ENCODE measurements around the gene EFCC1. TPM values are rescaled to one million over a fixed set of nuclear protein-coding genes. Genes with fewer than 3 reads are reported as not detected.

EFCC1 gene
- total RNA-seq, 1 experiment from 2014 or later, result 0.24 TPM

- ChIA-PET POLR2A (ENCODE audit: unreplicated experiment) (interaction anchor here (0.6 kb wide), 1 partner anchor 191 kb away, joined by 4 read pairs; no protein-coding TSS in a partner anchor), CTCF (interaction anchor here (0.6 to 2.7 kb wide), 15 partner anchors 10 to 519 kb away, joined by 3 to 33 read pairs (median 7); partner anchors contain the start of genes CFAP92 and COPG1)
- Histone ChIP-seq H4K20me1 (ENCODE audit: insufficient read depth) (no peaks in the 10 kb centered on the region), H2AFZ (no peak overlapping the region), H3F3A (ENCODE audit: insufficient read depth, low read depth) (no peaks in the 10 kb centered on the region), H3K4me3 (no peak overlapping the region), H3K27ac (no peak overlapping the region), H3K79me2 (ENCODE audit: low read depth) (no peaks in the 10 kb centered on the region), H3K9me3 (ENCODE audit: insufficient read depth, low read depth) (no peaks in the 10 kb centered on the region), H3K4me1 (replicated peaks; ENCODE audit: insufficient read depth) (no peaks in the 10 kb centered on the region; the same call in 1 of the 2 replicates), H3K4me2 (no peak overlapping the region), H3K27me3 (ENCODE audit: insufficient read depth, low read depth) (peaks cover 9% of the 10 kb centered on the region; the same call in 1 of the 2 replicates), H3K9me2 (ENCODE audit: insufficient read depth) (no peaks in the 10 kb centered on the region), H3K36me3 (ENCODE audit: low read depth) (no peaks in the 10 kb centered on the region)
- BruUV-seq (replicated peaks), result no TSS peak
- no peak for DNase-seq
- TF ChIP-seq CTCF (conservative IDR thresholded peaks at IDR 0.05) (no peak), EZH2 (IDR thresholded peaks at IDR 0.05; ENCODE audit: low read depth) (no peak)
- intact Hi-C loops (cut with micrococcal nuclease; ENCODE audit: unreplicated experiment), result loop anchor here (1.0 to 5.0 kb wide), 3 partner anchors 46 to 342 kb away; no protein-coding TSS in a partner anchor
Measured at GRCh38 chr3:128970740-128971047, 30.4 kb upstream of the EFCC1 start.

DNA sequence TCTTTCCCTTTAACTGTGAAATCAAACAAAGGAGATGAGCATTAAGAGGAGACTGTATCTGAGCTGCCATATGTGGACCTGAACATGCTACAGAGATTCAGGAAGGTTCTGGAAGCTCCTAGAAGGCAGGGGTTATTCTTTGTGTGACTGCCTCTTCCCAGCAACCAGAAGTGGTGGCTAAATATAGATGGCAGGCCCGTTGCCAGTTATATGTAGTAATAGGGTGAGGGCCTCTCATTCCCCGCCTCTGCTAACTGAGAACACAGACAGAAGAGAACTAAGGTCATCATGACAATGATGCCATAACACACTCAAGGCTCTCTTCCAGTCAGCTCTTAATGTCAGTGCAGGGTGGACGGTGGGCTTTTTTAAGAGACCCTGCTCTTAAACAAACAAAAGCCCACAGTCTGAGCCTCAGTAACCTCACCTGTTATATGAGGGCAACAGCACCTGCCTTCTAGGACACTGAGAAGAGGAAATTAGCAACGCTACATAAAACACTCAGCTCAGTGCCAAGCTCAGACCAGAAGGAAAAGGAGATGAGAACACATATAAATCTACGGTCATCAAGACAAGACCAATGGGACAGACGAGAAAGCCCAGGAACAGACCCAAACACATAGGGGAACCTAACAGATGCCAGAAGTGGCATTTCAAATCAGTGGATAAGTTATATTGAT is 29.5 kb upstream of the EFCC1 start:
- H3K27ac ChIP-seq, result no peak overlapping the region

More for the DNA sequence above, 29.5 kb upstream of the EFCC1 start:
- Histone ChIP-seq H3K27me3 (ENCODE audit: insufficient read depth, low read depth) (peaks cover 9% of the 10 kb centered on the region; the same call in 1 of the 2 replicates), H4K20me1 (ENCODE audit: insufficient read depth) (no peaks in the 10 kb centered on the region), H3K36me3 (ENCODE audit: low read depth) (no peaks in the 10 kb centered on the region), H3K79me2 (ENCODE audit: low read depth) (no peaks in the 10 kb centered on the region), H3K4me1 (replicated peaks; ENCODE audit: insufficient read depth) (0 out of 2 replicates have a peak, but pooled peaks cover 3% of the 10 kb centered on the region), H3F3A (ENCODE audit: insufficient read depth, low read depth) (no peaks in the 10 kb centered on the region), H3K9me3 (ENCODE audit: insufficient read depth, low read depth) (no peaks in the 10 kb centered on the region), H3K4me3 (no peak overlapping the region), H3K4me2 (no peak overlapping the region), H3K9me2 (ENCODE audit: insufficient read depth) (no peaks in the 10 kb centered on the region), H2AFZ (no peak overlapping the region)
- no TSS peak for BruUV-seq (replicated peaks)
- POLR2A ChIA-PET (ENCODE audit: unreplicated experiment), result interaction anchor here (0.6 kb wide), 2 partner anchors 97 to 190 kb away, joined by 3 to 4 read pairs; no protein-coding TSS in a partner anchor
- no peak for TF ChIP-seq CTCF (conservative IDR thresholded peaks at IDR 0.05)
- TF ChIP-seq EZH2 (IDR thresholded peaks at IDR 0.05; ENCODE audit: low read depth), result no peak
- CTCF ChIA-PET, result interaction anchor here (2.0 to 2.7 kb wide), 3 partner anchors 45 to 275 kb away, joined by 18 to 33 read pairs (median 26); no protein-coding TSS in a partner anchor
- intact Hi-C loops (cut with micrococcal nuclease; ENCODE audit: unreplicated experiment), result loop anchor here (2.0 to 5.0 kb wide), 2 partner anchors 45 to 341 kb away; no protein-coding TSS in a partner anchor
- DNase-seq, result no peak

All from PC-9 (cell line).